OCI-LY3 (cell line): ENCODE results near the gene ZBTB6.

Experiments used
- H2AFZ ChIP-seq: fragments of 200-600, 300-600 bp; shearing (Covaris generic); 2 replicates; pipeline ENCODE4 v1.6.0; 2014; ENCODE audit warnings: antibody characterized with exemption, low read depth, low read length
- H3K27ac ChIP-seq: fragments of 200-600, 300-600 bp; sonication (generic); 2 replicates; pipeline ENCODE4 v1.5.1; 2014; ENCODE audit warnings: mild to moderate bottlenecking, low read length, moderate library complexity, mixed read lengths
- H3K27me3 ChIP-seq: fragments of 200-600, 300-600 bp; sonication (generic); 2 replicates; pipeline ENCODE4 v1.6.1; 2014; ENCODE audit warnings: low read depth, low read length, mixed read lengths
- H3K36me3 ChIP-seq: fragments of 200-600, 300-600 bp; sonication (generic); replicated peaks from 2 replicates; pipeline ENCODE3; 2014; ENCODE audit warnings: low read depth, low read length, mixed read lengths
- H3K4me1 ChIP-seq: fragments of 300-600, 200-600 bp; sonication (generic); 2 replicates; pipeline ENCODE4 v1.6.1; 2014; ENCODE audit warnings: low read length, mixed read lengths
- H3K4me2 ChIP-seq: fragments of 200-600, 300-600 bp; sonication (generic); 2 replicates; pipeline ENCODE4 v1.6.1; 2014; ENCODE audit warnings: low read length, mixed read lengths
- H3K4me3 ChIP-seq: fragments of 300-600, 200-600 bp; sonication (generic); 2 replicates; pipeline ENCODE4 v1.5.1; 2014; ENCODE audit warnings: antibody characterized with exemption, mild to moderate bottlenecking, low read length, moderate library complexity
- H3K79me2 ChIP-seq: fragments of 300-600, 200-600 bp; shearing (Covaris generic); 2 replicates; pipeline ENCODE4 v1.6.1; 2014; ENCODE audit warnings: mild to moderate bottlenecking, low read length, mixed read lengths
- H3K9ac ChIP-seq: fragments of 300-600, 200-600 bp; shearing (Covaris generic); 2 replicates; pipeline ENCODE4 v1.6.0; 2014; ENCODE audit warnings: mild to moderate bottlenecking, low read length, moderate library complexity
- H3K9me3 ChIP-seq: fragments of 200-600, 300-600 bp; shearing (Covaris generic); 2 replicates; pipeline ENCODE4 v1.6.1; 2014; ENCODE audit warnings: low read length, mixed read lengths; ENCODE audit not compliant: insufficient read depth
- H4K20me1 ChIP-seq: fragments of 200-600, 300-600 bp; sonication (generic); 2 replicates; pipeline ENCODE4 v1.6.1; 2016; ENCODE audit warnings: low read length, mixed read lengths; ENCODE audit not compliant: insufficient read depth
- CTCF ChIP-seq: fragments of 200-600, 300-600 bp; sonication (generic); IDR thresholded peaks from 2 replicates; pipeline ENCODE4 v1.5.1; 2014; ENCODE audit warnings: antibody characterized with exemption, low read length, low read depth
- EZH2phosphoT487 ChIP-seq: fragments of 200-600 bp; shearing (Covaris generic); IDR thresholded peaks from 2 replicates; pipeline ENCODE4 v1.6.1; 2018; ENCODE audit warnings: antibody characterized with exemption, mixed run types, low read depth

Gene ZBTB6

GRCh38 chr9:122940749-122941581 is 27.8 kb upstream of the ZBTB6 start, which contains the start of gene RABGAP1:
Gene RABGAP1 (plus strand): TSS chr9:122941020. CDS start chr9:122957060, 16,040 bp downstream.
- no peaks in the 10 kb centered on the region for H3K9me3 ChIP-seq
- peaks cover 18% of the 10 kb centered on the region for H3K36me3 ChIP-seq
- no peak for TF ChIP-seq EZH2phosphoT487
- no peak for TF ChIP-seq CTCF
- H2AFZ ChIP-seq: peak within 1 kb of the TSS; percentile 20; the same call in 1 of the 2 replicates
- H3K4me3 ChIP-seq: peak within 1 kb of the TSS; percentile 92
- peak within 1 kb of the TSS; percentile 64 for H3K27ac ChIP-seq
- H3K79me2 ChIP-seq: peaks cover 59% of the 10 kb centered on the region
- H3K9ac ChIP-seq: peak within 1 kb of the TSS; percentile 90
- peaks cover 9% of the 10 kb centered on the region for H4K20me1 ChIP-seq
- peak within 1 kb of the TSS; percentile 95 for H3K4me2 ChIP-seq
- H3K27me3 ChIP-seq: no peaks in the 10 kb centered on the region
- peaks cover 34% of the 10 kb centered on the region for H3K4me1 ChIP-seq

GRCh38 chr9:122940454-122940748 is 27.3 kb upstream of the ZBTB6 start:
- peak overlapping the region; percentile 30 for H3K27ac ChIP-seq
- H3K4me3 ChIP-seq: peak overlapping the region; percentile 79
- peak overlapping the region; percentile 63 for H3K9ac ChIP-seq
- H2AFZ ChIP-seq: peak overlapping the region; percentile 20; the same call in 1 of the 2 replicates
- H3K4me1 ChIP-seq: peaks cover 30% of the 10 kb centered on the region
- H3K36me3 ChIP-seq: peaks cover 18% of the 10 kb centered on the region
- H3K4me2 ChIP-seq: peak overlapping the region; percentile 87
- no peaks in the 10 kb centered on the region for H3K27me3 ChIP-seq
- H3K9me3 ChIP-seq: no peaks in the 10 kb centered on the region
- no peak for TF ChIP-seq CTCF
- TF ChIP-seq EZH2phosphoT487: no peak
- H3K79me2 ChIP-seq: peaks cover 58% of the 10 kb centered on the region
- H4K20me1 ChIP-seq: peaks cover 9% of the 10 kb centered on the region

- Histone ChIP-seq H3K9me3 (no peaks in the 10 kb centered on the region), H4K20me1 (peaks cover 9% of the 10 kb centered on the region), H3K79me2 (peaks cover 57% of the 10 kb centered on the region), H3K4me3 (no peak overlapping the region), H3K27ac (no peak overlapping the region), H3K4me2 (peak overlapping the region; percentile 87; the same call in 1 of the 2 replicates), H3K36me3 (peaks cover 16% of the 10 kb centered on the region), H3K9ac (no peak overlapping the region), H3K27me3 (no peaks in the 10 kb centered on the region), H2AFZ (no peak overlapping the region), H3K4me1 (peaks cover 24% of the 10 kb centered on the region)
- TF ChIP-seq CTCF: no peak
- TF ChIP-seq EZH2phosphoT487: no peak
These were observed 26.5 kb upstream of the ZBTB6 start for GRCh38 chr9:122939601-122940000.

- no peak overlapping the region for H3K9ac ChIP-seq
- H3K4me3 ChIP-seq: no peak overlapping the region
- no peak overlapping the region for H2AFZ ChIP-seq
- peaks cover 57% of the 10 kb centered on the region for H3K79me2 ChIP-seq
- H3K4me1 ChIP-seq: peaks cover 16% of the 10 kb centered on the region
- no peak overlapping the region for H3K27ac ChIP-seq
- no peaks in the 10 kb centered on the region for H3K9me3 ChIP-seq
- H4K20me1 ChIP-seq: peaks cover 6% of the 10 kb centered on the region
- TF ChIP-seq CTCF (no peak), EZH2phosphoT487 (no peak)
- H3K36me3 ChIP-seq: peaks cover 16% of the 10 kb centered on the region
- no peak overlapping the region for H3K4me2 ChIP-seq
- H3K27me3 ChIP-seq: no peaks in the 10 kb centered on the region
These were observed 23.8 kb upstream of the ZBTB6 start for GRCh38 chr9:122936883-122937282.
